OCI-LY7 (cell line): ENCODE data around the gene CCDC117. TPM values are rescaled to one million over a fixed set of nuclear protein-coding genes. Genes with fewer than 3 reads are reported as not detected.

Source experiments
- BruUV-seq: library from RNA; stranded (reverse); fragments of 400-500 nt; replicated peaks from 2 replicates; lab custom pipeline; 2021; lab: Mats Ljungman, UMichigan
- CTCF ChIA-PET: fragments of 300-600 bp; sonication (Branson Sonifier 250); formaldehyde crosslinking; loops from one replicate; lab custom pipeline; 2022; ENCODE audit warnings: antibody characterized with exemption; ENCODE audit not compliant: unreplicated experiment; lab: Charles Lee
- POLR2A ChIA-PET: fragments of 300-600 bp; sonication (Branson Sonifier 250); formaldehyde crosslinking; loops from one replicate; lab custom pipeline; 2022; ENCODE audit warnings: antibody characterized with exemption; lab: Charles Lee
- DNase-seq: peaks from one replicate; pipeline ENCODE4 v3.0.0-alpha.2; 2015; ENCODE audit warnings: low spot score
- H2AFZ ChIP-seq: fragments of 200-600 bp; sonication (generic), shearing (Covaris generic); 2 replicates; pipeline ENCODE4 v1.6.1; 2014; ENCODE audit warnings: mild to moderate bottlenecking, antibody characterized with exemption, low read length, moderate library complexity
- H3K27ac ChIP-seq: fragments of 200-600 bp; sonication (generic); 2 replicates; pipeline ENCODE4 v1.5.1; 2014; ENCODE audit warnings: mixed run types, low read depth, mild to moderate bottlenecking, moderate library complexity, low read length, inconsistent platforms; ENCODE audit not compliant: poor library complexity, severe bottlenecking
- H3K36me3 ChIP-seq: fragments of 200-600 bp; sonication (generic); 2 replicates; pipeline ENCODE4 v1.6.1; 2014; ENCODE audit warnings: mild to moderate bottlenecking, antibody characterized with exemption, low read length, moderate library complexity, mixed read lengths; ENCODE audit not compliant: insufficient read depth
- H3K4me1 ChIP-seq: fragments of 200-600 bp; sonication (generic); 2 replicates; pipeline ENCODE4 v1.5.1; 2014; ENCODE audit warnings: mild to moderate bottlenecking, low read length; ENCODE audit not compliant: insufficient read depth, poor library complexity, severe bottlenecking
- H3K4me2 ChIP-seq: fragments of 200-600 bp; sonication (generic); 2 replicates; pipeline ENCODE4 v1.6.1; 2014; ENCODE audit warnings: mild to moderate bottlenecking, low read length
- H3K4me3 ChIP-seq: fragments of 200-600 bp; sonication (generic); 2 replicates; pipeline ENCODE4 v1.5.1; 2014; ENCODE audit warnings: mild to moderate bottlenecking, low read depth, low read length; ENCODE audit not compliant: poor library complexity, severe bottlenecking
- H3K79me2 ChIP-seq: fragments of 200-600 bp; sonication (generic); 2 replicates; pipeline ENCODE4 v1.6.1; 2016; ENCODE audit warnings: low read depth, mild to moderate bottlenecking, low read length, moderate library complexity, mixed read lengths; ENCODE audit not compliant: insufficient read depth
- H3K9me2 ChIP-seq: fragments of 200-600 bp; sonication (generic); 2 replicates; pipeline ENCODE4 v1.6.1; 2016; ENCODE audit warnings: mild to moderate bottlenecking, low read length, mixed read lengths; ENCODE audit not compliant: insufficient read depth
- H3K9me3 ChIP-seq: fragments of 200-600 bp; sonication (generic); 2 replicates; pipeline ENCODE4 v1.6.1; 2014; ENCODE audit warnings: mild to moderate bottlenecking, mixed run types, low read length, mixed read lengths
- H4K20me1 ChIP-seq: fragments of 200-600 bp; sonication (generic); 2 replicates; pipeline ENCODE4 v1.6.1; 2014; ENCODE audit warnings: mild to moderate bottlenecking, antibody characterized with exemption, low read length, moderate library complexity, mixed read lengths; ENCODE audit not compliant: insufficient read depth
- EZH2phosphoT487 ChIP-seq: fragments of 200-600 bp; sonication (generic); IDR thresholded peaks from 2 replicates; pipeline ENCODE4 v1.6.1; 2018; ENCODE audit warnings: low read depth, borderline replicate concordance, mild to moderate bottlenecking, mixed run types, antibody characterized with exemption, low read length, moderate library complexity, mixed read lengths
- intact Hi-C: fragments of 100-400 bp; cut with micrococcal nuclease; formaldehyde crosslinking; loops from one replicate; pipeline ENCODE4 v1.10.0; 2022; ENCODE audit not compliant: unreplicated experiment
- total RNA-seq, 2 experiments: library from RNA; depleted of rRNA in 1 of 2; stranded (reverse); fragments of >200 nt in 1 of 2; shearing (Covaris generic) in 1 of 2; gene quantifications; 2 replicates each; pipeline ENCODE4 v1.2.3, GENCODE V29; 2014 to 2022
- TF ChIP-seq, protein P1 (sequence below): fragments of 200-600 bp; sonication (generic); conservative IDR thresholded peaks from 2 replicates; pipeline ENCODE4 v1.5.1; 2014; ENCODE audit warnings: mild to moderate bottlenecking, antibody characterized with exemption, low read length, moderate library complexity, mixed read lengths

The CCDC117 gene
- total RNA-seq, 2 experiments from 2014 or later, result 21.4 to 34.1 TPM

GRCh38 chr22:28792491-28793383 is 20.2 kb downstream of the CCDC117 start:
- Histone ChIP-seq H2AFZ (no peak overlapping the region), H4K20me1 (peaks cover 29% of the 10 kb centered on the region), H3K9me2 (no peaks in the 10 kb centered on the region), H3K9me3 (no peaks in the 10 kb centered on the region), H3K4me3 (peak overlapping the region; percentile 26), H3K4me2 (peak overlapping the region; percentile 69), H3K4me1 (peaks cover 33% of the 10 kb centered on the region), H3K27ac (peak overlapping the region; percentile 58), H3K79me2 (no peaks in the 10 kb centered on the region), H3K36me3 (peaks cover 64% of the 10 kb centered on the region)
- ChIA-PET POLR2A (interaction anchor here (1.4 to 2.4 kb wide), 3 partner anchors 19 to 26 kb away, joined by 3 to 7 read pairs (median 5); no protein-coding TSS in a partner anchor), CTCF (no interaction called here)
- TF ChIP-seq, protein P1, sequence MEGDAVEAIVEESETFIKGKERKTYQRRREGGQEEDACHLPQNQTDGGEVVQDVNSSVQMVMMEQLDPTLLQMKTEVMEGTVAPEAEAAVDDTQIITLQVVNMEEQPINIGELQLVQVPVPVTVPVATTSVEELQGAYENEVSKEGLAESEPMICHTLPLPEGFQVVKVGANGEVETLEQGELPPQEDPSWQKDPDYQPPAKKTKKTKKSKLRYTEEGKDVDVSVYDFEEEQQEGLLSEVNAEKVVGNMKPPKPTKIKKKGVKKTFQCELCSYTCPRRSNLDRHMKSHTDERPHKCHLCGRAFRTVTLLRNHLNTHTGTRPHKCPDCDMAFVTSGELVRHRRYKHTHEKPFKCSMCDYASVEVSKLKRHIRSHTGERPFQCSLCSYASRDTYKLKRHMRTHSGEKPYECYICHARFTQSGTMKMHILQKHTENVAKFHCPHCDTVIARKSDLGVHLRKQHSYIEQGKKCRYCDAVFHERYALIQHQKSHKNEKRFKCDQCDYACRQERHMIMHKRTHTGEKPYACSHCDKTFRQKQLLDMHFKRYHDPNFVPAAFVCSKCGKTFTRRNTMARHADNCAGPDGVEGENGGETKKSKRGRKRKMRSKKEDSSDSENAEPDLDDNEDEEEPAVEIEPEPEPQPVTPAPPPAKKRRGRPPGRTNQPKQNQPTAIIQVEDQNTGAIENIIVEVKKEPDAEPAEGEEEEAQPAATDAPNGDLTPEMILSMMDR, result no peak
- no peak for TF ChIP-seq EZH2phosphoT487
- peak; percentile 41 for DNase-seq
- no TSS peak for BruUV-seq
- intact Hi-C loops, result loop anchor here (1.0 to 5.0 kb wide), 4 partner anchors 31 to 802 kb away; partner anchors contain the start of gene ZNRF3

- no peak overlapping the region for H3K27ac ChIP-seq
- ChIA-PET POLR2A (interaction anchor here (1.5 to 2.4 kb wide), 2 partner anchors 17 to 25 kb away, joined by 3 to 7 read pairs; no protein-coding TSS in a partner anchor), CTCF (no interaction called here)
- no peak overlapping the region for H3K4me3 ChIP-seq
- no peak overlapping the region for H2AFZ ChIP-seq
- H3K4me1 ChIP-seq, result peaks cover 38% of the 10 kb centered on the region
- no peaks in the 10 kb centered on the region for H3K9me3 ChIP-seq
- TF ChIP-seq, protein P1, result no peak
- no peak for TF ChIP-seq EZH2phosphoT487
- no peaks in the 10 kb centered on the region for H3K9me2 ChIP-seq
- H3K79me2 ChIP-seq, result peaks cover 4% of the 10 kb centered on the region; the same call in 1 of the 2 replicates
- no TSS peak for BruUV-seq
- H4K20me1 ChIP-seq, result peaks cover 28% of the 10 kb centered on the region
- DNase-seq, result no peak
- H3K4me2 ChIP-seq, result no peak overlapping the region
- H3K36me3 ChIP-seq, result peaks cover 54% of the 10 kb centered on the region
- intact Hi-C loops, result loop anchor here (2.0 to 5.0 kb wide), 2 partner anchors 88 to 803 kb away; partner anchors contain the start of gene ZNRF3
Observed at GRCh38 chr22:28793976-28794584, 21.6 kb downstream of the CCDC117 start.
